MG63 (cell line): ENCODE results near the gene NPPA. TPM values are rescaled to one million over a fixed set of nuclear protein-coding genes. Genes with fewer than 3 reads are reported as not detected.
A peak's percentile ranks its signal among the peaks of the same experiment; 100 is the strongest.

Source experiments
- DNase-seq: peaks from one replicate; pipeline ENCODE4 v3.0.0-alpha.2; 2020
- H3K27me3 ChIP-seq: fragments of 250-450 bp; sonication (Bioruptor Pico); 2 replicates; pipeline ENCODE4 v1.5.1; 2020; ENCODE audit warnings: mild to moderate bottlenecking, moderate library complexity
- H3K36me3 ChIP-seq: fragments of 250-450 bp; sonication (Bioruptor Pico); 2 replicates; pipeline ENCODE4 v1.5.1; 2020; ENCODE audit warnings: mild to moderate bottlenecking, moderate library complexity
- H3K4me3 ChIP-seq: fragments of 250-450 bp; sonication (Bioruptor Pico); 2 replicates; pipeline ENCODE4 v1.5.1; 2020; ENCODE audit warnings: mild to moderate bottlenecking, moderate library complexity
- H3K9me3 ChIP-seq: fragments of 250-450 bp; sonication (Bioruptor Pico); 2 replicates; pipeline ENCODE4 v1.5.1; 2020; ENCODE audit warnings: mild to moderate bottlenecking, moderate library complexity
- total RNA-seq: library from RNA; depleted of rRNA; stranded (reverse); fragments of >200 nt; shearing (Covaris generic); gene quantifications from 2 replicates; pipeline ENCODE4 v1.2.3, GENCODE V29; 2014; ENCODE audit warnings: low replicate concordance

Gene NPPA
- total RNA-seq, 1 experiment from 2014 or later: not detected

DNA sequence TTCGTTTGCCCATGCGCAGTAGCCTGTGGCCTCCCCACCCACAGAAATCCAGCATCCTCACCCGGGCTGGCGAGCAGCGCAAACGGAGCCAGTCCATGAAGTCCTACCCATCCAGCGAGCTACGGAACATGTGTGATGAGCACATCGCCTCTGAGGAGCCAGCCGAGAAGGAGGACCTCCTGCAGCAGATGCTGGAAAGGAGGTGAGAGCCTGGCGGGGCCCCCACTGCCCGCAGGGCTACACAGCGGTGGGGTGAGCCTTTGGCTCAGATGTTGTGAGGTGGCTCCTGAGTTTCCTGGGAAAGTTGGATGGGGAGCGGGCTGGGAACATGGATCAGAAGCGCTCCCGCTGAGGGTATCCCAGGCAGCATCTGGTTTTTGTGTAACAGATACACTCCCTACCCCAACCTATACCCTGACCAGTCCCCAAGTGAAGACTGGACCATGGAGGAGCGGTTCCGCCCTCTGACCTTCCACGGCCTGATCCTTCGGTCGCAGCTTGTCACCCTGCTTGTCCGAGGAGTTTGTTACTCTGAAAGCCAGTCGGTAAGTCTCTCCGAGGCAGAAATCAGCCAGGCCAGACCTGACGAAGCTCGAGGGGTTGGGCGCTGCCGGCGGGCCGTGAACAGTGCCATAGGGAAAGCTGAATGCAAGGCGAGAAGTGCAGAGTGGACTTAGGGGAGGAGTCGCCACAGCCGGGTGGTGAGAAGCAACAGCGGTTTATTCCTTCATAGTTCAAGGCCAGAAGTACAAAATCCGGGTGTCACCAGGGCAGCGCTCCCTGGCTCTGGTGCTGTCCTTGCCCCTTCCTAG, 10.4 kb downstream of the NPPA start:
- DNase-seq: no peak
- Histone ChIP-seq H3K9me3 (no peaks in the 10 kb centered on the region), H3K4me3 (no peak overlapping the region), H3K36me3 (peaks cover 35% of the 10 kb centered on the region), H3K27me3 (no peaks in the 10 kb centered on the region)

DNA sequence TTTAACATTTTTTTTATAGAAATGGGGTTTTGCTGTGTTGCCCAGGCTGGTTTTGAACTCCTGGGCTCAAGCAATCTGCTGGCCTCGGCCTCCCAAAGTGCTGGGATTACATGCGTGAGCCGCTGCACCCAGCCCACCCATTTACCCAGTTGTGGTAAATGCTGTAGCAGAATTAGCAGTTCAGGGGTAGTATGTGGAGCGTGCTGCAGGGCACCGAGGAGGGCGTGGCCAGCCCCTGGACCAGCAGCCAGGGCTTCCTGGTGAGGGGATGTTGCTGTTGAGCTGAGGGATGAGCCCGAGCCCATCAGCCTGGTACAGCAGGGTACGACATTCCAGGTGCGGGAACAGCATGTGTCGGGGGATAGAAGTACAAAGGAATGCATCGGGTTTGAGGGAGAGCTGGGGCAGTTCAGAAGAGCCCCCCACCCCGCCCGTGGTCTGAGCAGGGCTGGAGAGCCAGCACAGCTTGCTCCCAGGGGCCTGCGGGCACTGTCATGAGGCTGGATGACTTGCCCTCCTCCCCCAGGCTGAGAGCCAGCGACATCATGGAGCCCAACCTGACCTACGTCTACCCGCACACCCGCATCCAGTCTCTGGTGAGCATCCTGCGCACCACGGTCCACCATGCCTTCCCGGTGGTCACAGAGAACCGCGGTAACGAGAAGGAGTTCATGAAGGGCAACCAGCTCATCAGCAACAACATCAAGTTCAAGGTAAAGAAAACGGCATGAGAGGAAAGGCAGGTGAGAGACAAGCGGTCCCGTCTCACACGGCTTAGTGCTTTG, 11.9 kb downstream of the NPPA start:
- Histone ChIP-seq H3K4me3 (no peak overlapping the region), H3K9me3 (no peaks in the 10 kb centered on the region), H3K36me3 (peaks cover 34% of the 10 kb centered on the region), H3K27me3 (no peaks in the 10 kb centered on the region)
- DNase-seq: no peak

DNA sequence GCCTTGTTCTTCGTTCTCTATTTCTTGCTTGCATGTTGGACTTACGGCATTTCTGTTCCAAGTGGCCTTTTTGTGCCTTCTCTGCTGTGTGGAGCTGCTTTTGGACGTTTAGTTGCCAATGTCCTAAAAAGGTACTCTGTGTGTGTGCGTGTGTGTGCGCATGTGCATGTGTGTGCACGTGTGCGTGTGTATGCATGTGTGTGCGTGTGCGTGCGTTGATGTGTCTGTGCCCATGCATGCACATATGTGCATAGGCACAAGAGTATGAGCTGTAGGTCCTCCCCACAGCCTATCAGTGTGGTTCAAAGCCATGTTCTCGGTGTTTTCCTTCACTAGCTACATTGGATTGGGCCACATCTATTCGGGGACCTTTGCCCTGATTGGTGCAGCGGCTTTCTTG, 13.7 kb downstream of the NPPA start:
- no peak overlapping the region for H3K4me3 ChIP-seq
- H3K27me3 ChIP-seq: no peaks in the 10 kb centered on the region
- H3K9me3 ChIP-seq: no peaks in the 10 kb centered on the region
- H3K36me3 ChIP-seq: peaks cover 28% of the 10 kb centered on the region
- no peak for DNase-seq

DNA sequence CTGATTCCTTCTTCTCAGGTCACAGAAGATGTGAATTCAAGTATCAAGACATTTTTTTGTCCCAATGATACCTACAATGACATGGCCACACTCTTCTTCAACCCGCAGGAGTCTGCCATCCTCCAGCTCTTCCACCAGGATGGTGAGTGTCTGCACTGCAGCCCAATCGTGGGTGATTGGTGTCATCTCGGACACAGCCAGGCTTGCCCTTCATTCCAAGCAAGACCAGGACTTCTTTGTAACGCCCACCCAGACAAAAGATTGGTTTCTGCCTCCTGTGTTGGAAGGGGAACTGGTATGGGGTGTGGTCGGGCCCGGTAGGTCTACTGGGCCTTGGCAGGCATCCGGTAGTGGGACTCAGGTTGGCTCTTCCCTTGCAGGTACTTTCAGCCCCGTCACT, 14.1 kb downstream of the NPPA start:
- H3K27me3 ChIP-seq: no peaks in the 10 kb centered on the region
- H3K4me3 ChIP-seq: no peak overlapping the region
- peaks cover 28% of the 10 kb centered on the region for H3K36me3 ChIP-seq
- DNase-seq: no peak
- H3K9me3 ChIP-seq: no peaks in the 10 kb centered on the region

DNA sequence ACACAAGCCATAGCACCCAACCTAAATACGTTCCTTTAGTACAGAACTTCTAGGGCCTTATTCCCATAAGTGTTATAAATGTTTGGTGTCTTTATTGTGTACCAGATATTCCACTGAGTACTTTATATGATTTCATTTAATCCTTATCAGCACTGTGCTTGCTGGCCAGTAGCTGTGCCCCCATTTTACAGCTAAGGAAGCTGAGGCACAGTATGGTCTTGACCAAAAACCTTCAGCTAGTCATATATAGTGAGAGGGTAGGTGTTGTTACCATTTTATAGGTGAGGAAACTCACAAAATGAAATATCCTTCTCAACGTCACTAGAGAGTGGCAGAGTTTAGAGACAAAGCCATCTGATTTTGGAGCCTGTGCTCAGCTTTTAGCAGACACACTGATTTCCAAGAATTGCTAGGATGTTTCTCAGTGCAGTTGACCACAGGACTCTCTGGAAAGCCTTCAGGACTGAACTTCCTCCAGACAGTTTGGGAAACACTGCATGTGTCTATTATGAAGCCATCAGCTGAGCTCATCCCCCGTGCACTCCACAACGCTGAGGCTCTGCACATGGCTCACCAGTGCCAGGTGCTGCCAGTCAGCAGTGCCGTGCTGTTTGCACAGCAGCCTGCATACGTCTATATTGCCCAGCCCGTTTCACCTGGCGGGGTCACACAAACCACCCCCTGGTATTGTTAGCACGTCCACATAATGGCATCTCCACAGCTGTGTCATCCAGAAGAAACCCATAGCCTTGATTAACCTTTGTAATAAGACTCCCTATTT, 15.4 kb downstream of the NPPA start:
- no peak for DNase-seq
- Histone ChIP-seq H3K4me3 (no peak overlapping the region), H3K9me3 (no peaks in the 10 kb centered on the region), H3K36me3 (peaks cover 26% of the 10 kb centered on the region), H3K27me3 (no peaks in the 10 kb centered on the region)

DNA sequence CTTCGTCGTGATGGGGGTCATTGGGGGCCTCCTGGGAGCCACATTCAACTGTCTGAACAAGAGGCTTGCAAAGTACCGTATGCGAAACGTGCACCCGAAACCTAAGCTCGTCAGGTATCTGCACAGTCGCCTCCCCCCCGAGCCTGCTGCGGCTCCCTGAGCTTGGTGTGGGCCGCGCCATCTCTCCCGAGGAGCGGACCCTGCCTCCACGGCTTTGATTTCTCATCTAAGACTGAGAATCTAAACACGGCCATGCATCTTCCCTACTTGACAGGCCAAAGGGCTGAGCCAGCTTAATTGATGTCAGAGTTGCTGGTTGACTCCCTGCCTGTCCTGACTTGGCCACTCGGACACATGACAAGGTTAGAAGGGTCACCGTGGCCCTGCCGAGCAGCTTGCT, 19.1 kb downstream of the NPPA start:
- no peak for DNase-seq
- H3K9me3 ChIP-seq: no peaks in the 10 kb centered on the region
- H3K4me3 ChIP-seq: no peak overlapping the region
- H3K27me3 ChIP-seq: no peaks in the 10 kb centered on the region
- H3K36me3 ChIP-seq: peaks cover 23% of the 10 kb centered on the region

DNA sequence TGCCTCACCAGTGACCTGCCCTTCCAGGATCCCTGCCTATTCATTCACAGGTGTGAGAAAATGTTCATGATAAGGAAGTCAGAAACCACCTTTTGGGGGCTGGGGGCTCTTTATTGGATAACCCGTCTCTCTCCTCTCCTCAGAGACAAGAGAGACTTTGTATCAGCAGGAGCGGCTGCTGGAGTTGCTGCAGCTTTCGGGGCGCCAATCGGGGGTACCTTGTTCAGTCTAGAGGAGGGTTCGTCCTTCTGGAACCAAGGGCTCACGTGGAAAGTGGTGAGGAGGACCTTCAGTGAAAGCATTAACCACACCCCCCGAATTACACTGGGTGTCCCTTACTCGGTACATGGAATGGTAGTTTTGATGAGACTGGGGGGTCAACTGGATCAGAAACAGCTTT, 20.6 kb downstream of the NPPA start:
- Histone ChIP-seq H3K36me3 (peaks cover 21% of the 10 kb centered on the region), H3K9me3 (no peaks in the 10 kb centered on the region), H3K4me3 (no peak overlapping the region), H3K27me3 (no peaks in the 10 kb centered on the region)
- DNase-seq: no peak

DNA sequence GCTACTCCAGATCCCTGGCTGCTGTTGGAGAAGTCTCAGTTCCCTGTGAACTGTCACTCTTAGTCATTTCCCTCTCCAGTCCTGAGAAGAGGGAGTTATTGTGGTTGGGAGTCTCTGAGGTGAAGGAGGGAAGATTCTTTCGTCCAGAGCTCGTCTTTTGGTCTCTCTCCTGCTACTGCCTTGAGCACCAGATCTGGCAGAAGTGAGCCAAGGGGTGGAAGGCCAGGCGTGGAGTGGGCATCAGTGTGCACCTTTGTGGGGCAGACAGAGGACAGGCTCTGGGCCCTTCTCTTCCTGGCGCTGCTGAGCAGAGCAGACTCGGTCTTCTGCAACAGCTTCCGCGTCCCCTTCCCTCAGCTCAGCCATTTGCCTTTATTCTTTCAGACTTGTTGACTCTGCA, 22.5 kb downstream of the NPPA start:
- Histone ChIP-seq H3K27me3 (no peaks in the 10 kb centered on the region), H3K36me3 (peaks cover 22% of the 10 kb centered on the region), H3K4me3 (no peak overlapping the region), H3K9me3 (no peaks in the 10 kb centered on the region)
- no peak for DNase-seq

DNA sequence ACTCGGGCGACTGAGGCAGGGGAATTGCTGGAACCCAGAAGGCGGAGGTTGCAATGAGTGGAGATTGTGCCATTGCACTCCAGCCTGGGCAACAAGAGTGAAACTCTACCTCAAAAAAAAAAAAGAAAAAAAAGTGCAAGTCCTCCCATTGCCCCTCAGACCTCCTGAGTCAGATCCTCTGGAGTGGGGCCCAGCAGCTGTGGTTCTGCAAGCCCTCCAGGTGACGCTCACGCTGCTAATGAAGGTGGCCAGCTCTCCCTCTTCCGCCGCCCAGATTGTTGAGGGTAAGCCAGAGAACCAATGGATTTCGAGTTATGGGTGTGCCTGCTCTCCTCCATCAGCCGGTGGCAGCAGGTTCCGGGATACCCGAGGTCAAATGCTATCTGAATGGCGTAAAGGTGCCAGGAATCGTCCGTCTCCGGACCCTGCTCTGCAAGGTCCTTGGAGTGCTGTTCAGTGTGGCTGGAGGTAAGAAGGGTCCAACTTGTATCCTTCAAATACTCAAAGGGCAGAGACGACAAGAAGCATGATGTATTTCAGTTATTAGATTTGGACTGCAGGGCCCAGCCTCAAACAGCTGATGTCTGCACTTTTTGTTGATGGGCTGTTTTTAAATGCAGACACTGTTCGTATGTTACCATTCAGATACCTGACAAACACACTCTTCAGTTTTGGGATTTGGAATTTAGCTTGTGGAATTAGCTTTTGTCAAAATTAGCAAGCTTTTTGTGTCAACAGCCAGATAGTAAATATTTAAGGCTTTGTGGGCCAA, 24.0 kb downstream of the NPPA start:
- H3K27me3 ChIP-seq: no peaks in the 10 kb centered on the region
- DNase-seq: no peak
- no peak overlapping the region for H3K4me3 ChIP-seq
- H3K36me3 ChIP-seq: peaks cover 22% of the 10 kb centered on the region
- H3K9me3 ChIP-seq: no peaks in the 10 kb centered on the region

DNA sequence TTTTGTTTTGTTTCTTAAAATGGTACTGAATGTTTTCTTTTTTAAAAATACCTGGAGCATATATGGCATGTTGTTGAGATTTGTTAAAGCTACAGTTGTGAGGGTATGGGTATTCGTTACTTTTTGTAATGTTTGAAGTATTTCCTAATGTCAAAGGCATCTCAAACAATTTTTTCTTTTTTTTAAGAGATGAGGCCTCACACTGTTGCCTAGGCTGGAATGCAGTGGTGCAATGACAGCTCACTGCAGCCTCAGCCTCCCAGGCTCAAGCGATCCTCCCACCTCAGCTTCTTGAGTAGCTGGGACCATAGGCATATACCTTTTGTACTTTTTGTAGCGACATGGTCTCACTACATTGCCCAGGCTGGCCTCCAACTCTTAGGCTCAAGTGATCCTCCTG, 25.5 kb downstream of the NPPA start:
- Histone ChIP-seq H3K9me3 (no peaks in the 10 kb centered on the region), H3K36me3 (peaks cover 29% of the 10 kb centered on the region), H3K4me3 (no peak overlapping the region), H3K27me3 (no peaks in the 10 kb centered on the region)
- DNase-seq: no peak

DNA sequence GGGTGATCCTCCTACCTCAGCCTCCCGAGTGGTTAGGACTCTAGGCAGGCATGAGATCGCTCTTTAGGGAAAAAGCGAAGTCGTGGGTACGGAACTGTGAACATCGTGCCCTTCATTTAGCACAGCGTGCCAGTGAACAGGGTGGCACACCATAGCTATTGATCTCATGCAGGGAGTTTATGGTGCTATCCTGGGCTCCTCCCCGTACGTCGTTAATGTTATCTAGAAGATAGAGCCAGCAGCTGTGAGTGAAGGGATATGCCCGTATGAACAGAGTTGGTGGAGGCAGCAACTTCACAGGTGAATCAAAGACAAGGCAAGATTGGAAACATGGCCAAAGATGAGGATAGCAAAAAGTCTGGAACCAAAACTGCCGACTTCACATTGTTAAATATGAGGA, 30.4 kb downstream of the NPPA start:
- Histone ChIP-seq H3K27me3 (no peaks in the 10 kb centered on the region), H3K9me3 (no peaks in the 10 kb centered on the region), H3K36me3 (peaks cover 38% of the 10 kb centered on the region), H3K4me3 (no peak overlapping the region)
- no peak for DNase-seq

DNA sequence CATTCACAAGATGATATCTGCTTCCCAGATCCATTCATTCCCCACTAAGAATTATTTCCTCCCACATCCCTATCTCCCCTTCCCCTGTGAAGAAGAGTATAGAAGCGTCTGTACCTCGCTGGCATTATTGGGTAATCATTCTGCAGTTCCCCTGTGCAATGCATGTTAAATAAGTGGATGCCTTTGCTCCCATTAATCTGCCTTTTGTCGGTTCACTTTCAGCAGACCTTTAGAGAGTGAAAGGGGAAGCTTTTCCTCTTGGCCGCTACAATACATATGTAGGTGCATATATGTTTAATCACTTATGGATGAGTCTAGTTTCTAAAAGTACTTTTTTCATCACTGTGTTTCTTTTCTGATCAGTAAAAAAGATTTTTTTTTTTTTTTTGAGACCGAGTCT, 34.6 kb downstream of the NPPA start:
- Histone ChIP-seq H3K4me3 (no peak overlapping the region), H3K27me3 (no peaks in the 10 kb centered on the region), H3K9me3 (no peaks in the 10 kb centered on the region), H3K36me3 (peaks cover 31% of the 10 kb centered on the region)
- no peak for DNase-seq

DNA sequence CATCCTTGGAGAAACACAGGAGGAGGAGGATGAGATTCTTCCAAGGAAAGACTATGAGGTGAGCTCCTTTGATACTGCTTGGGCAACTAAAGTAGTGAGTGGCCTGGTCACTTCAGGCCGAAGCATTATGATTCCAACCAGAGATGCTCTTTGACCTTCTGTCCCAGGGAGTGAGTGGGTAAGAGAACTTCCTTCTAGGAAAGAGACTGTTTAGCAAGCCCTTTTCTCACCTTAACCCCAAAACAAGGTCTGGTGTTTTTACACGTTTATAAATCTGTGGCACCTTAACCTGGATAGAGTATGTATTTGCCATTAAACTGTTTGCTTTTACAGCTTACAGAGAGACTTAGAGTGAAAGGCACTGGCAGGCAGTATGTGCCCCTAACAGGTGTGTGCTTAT, 40.5 kb downstream of the NPPA start:
- Histone ChIP-seq H3K27me3 (no peaks in the 10 kb centered on the region), H3K36me3 (peaks cover 24% of the 10 kb centered on the region), H3K4me3 (peak overlapping the region; percentile 83), H3K9me3 (no peaks in the 10 kb centered on the region)
- no peak for DNase-seq

DNA sequence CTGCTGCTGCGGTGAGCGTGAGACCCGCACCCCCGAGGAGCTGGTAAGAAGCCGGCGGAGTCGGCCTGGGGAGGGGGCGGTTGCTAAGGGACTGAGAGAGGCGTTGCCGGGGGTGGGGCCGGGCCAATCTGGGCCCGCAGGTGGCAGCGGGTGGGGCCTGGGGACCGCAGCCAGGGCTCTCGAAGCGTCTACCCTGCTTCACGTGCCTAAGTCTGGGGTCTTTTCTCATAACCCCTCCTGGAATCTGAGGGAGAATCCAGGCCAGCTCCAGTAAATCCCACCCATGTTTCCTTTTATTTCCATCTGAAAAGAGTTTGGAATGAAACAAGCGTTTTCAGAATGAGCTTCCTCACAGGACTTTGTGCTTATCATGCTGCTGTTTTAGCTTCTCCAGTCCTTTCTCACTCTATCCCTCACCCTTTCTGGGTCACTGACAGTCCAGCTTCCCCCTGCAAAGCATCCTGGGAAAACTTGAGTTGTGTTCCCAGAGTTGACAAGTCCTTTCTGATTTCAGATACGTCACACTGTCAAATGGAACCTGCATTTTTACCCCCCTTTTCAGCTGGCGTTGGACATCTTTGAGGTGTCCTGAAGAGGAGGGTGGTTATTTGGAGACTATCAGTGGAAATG, 41.2 kb downstream of the NPPA start:
- H3K9me3 ChIP-seq: no peaks in the 10 kb centered on the region
- H3K27me3 ChIP-seq: no peaks in the 10 kb centered on the region
- H3K4me3 ChIP-seq: peak overlapping the region; percentile 83
- no peak for DNase-seq
- peaks cover 24% of the 10 kb centered on the region for H3K36me3 ChIP-seq

DNA sequence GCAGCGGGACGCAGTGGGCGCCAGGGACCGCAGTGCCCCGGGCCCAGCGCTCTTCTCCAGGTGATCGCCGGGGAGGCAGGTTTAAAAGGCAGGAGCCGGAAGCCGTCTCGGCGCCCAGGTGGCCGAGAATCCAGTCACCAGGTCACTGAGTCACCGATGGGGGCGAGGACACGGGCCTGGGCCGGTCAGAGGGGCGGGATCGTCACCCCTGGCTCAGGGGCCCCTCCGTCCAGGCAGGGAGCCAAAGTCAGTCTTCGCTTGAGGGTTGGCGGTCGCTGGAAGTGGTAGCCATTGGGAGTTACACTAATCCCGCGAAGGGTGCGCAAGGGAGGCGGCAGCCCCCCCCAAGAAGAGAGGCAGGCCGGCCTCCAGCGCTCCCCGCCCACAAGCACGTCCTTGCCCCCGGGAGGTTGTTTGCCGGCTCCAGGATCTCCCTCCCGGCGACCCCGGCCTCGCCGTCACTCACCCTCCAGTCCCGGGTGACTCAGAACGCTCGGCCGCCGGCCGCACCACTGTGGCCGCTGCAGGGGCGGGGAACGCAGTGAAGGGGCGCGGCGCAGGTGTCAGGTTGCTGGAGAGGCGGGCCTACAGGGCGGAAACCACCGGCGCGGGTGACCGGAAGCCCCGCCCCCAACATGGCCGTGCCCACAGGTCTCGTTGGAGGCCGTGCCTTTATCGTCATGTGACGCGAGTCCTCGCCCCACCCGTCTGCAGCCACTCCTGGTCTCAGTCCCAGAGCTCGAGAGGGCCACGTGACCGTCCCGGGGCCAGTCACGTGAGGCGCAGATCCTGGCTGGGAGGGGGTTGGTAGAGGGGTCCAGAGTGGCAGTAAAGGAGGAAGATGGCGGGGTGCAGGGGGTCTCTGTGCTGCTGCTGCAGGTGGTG, 41.9 kb downstream of the NPPA start, which contains the start of the genes CLCN6 and MTHFR:
Gene CLCN6, plus strand, starts transcription at position 770 of the 885 bp plus-strand sequence. Its CDS starts 72 bp downstream, at position 842.
Gene MTHFR, minus strand, starts transcription at position 543 of the 885 bp plus-strand sequence. CDS start 2,848 bp downstream, outside the sequence.
- H3K36me3 ChIP-seq: peaks cover 24% of the 10 kb centered on the region
- no peaks in the 10 kb centered on the region for H3K9me3 ChIP-seq
- DNase-seq: peak; percentile 99

More for the DNA sequence above, 41.9 kb downstream of the NPPA start, which contains the start of the genes CLCN6 and MTHFR:
- no peaks in the 10 kb centered on the region for H3K27me3 ChIP-seq
- peak within 1 kb of the TSS; percentile 83 for H3K4me3 ChIP-seq
